Measurements from ENCODE around the gene TEX11. TPM values are rescaled to one million over a fixed set of nuclear protein-coding genes. Genes with fewer than 3 reads are reported as not detected.
"Not testable (repeated sequence)": the region's sequence is repeated elsewhere in the genome, so short reads cannot be mapped to it uniquely, and the experiment has no call there.

TEX11 gene
- total RNA-seq, 6 donors from 2014 or later = 0.10 TPM; not detected in 5

- WGBS, 2 donors = 16 to 31% methylated on average over 3 of the region's 3 CpGs
Observed at GRCh38 chrX:70921709-70922352, 13.3 kb upstream of the TEX11 start.

GRCh38 chrX:70916754-70917153 lies 8.2 kb upstream of the TEX11 start:
- no peak for DNase-seq
- Histone ChIP-seq H3K9me3 (no peaks in the 10 kb centered on the region), H3K36me3 (no peaks in the 10 kb centered on the region), H3K27me3 (no peaks in the 10 kb centered on the region), H3K4me1 (no peaks in the 10 kb centered on the region), H3K4me3 (no peak overlapping the region), H3K27ac (no peak overlapping the region)
- WGBS, 2 donors = 87 to 92% methylated on average over 4 of the region's 4 CpGs
- no peak for ATAC-seq (ENCODE audit: low FRiP score in 2 of 2)
- TF ChIP-seq EP300 (IDR thresholded peaks at IDR 0.05) (no peak), POLR2A (IDR thresholded peaks at IDR 0.05) (no peak), POLR2AphosphoS5 (IDR thresholded peaks at IDR 0.05) (no peak)
- TF ChIP-seq, protein P1, sequence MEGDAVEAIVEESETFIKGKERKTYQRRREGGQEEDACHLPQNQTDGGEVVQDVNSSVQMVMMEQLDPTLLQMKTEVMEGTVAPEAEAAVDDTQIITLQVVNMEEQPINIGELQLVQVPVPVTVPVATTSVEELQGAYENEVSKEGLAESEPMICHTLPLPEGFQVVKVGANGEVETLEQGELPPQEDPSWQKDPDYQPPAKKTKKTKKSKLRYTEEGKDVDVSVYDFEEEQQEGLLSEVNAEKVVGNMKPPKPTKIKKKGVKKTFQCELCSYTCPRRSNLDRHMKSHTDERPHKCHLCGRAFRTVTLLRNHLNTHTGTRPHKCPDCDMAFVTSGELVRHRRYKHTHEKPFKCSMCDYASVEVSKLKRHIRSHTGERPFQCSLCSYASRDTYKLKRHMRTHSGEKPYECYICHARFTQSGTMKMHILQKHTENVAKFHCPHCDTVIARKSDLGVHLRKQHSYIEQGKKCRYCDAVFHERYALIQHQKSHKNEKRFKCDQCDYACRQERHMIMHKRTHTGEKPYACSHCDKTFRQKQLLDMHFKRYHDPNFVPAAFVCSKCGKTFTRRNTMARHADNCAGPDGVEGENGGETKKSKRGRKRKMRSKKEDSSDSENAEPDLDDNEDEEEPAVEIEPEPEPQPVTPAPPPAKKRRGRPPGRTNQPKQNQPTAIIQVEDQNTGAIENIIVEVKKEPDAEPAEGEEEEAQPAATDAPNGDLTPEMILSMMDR (IDR thresholded peaks at IDR 0.05) = no peak

More at GRCh38 chrX:70921709-70922352, 13.3 kb upstream of the TEX11 start:
- Histone ChIP-seq H3K4me3 (no peak overlapping the region), H3K9me3 (no peaks in the 10 kb centered on the region), H3K27ac (no peak overlapping the region), H3K27me3 (no peaks in the 10 kb centered on the region), H3K4me1 (no peaks in the 10 kb centered on the region), H3K36me3 (no peaks in the 10 kb centered on the region)
- DNase-seq (no peak), ATAC-seq (ENCODE audit: low FRiP score in 2 of 2) (no peak)
- TF ChIP-seq EP300 (IDR thresholded peaks at IDR 0.05) = no peak
- TF ChIP-seq POLR2AphosphoS5 (IDR thresholded peaks at IDR 0.05) = no peak
- no peak for TF ChIP-seq POLR2A (IDR thresholded peaks at IDR 0.05)
- TF ChIP-seq, protein P1 (IDR thresholded peaks at IDR 0.05) = no peak

GRCh38 chrX:70907900-70908299 lies 611 bp downstream of the TEX11 start:
- Histone ChIP-seq H3K4me3 (no peak overlapping the region), H3K9me3 (no peaks in the 10 kb centered on the region), H3K27ac (no peak overlapping the region), H3K4me1 (no peaks in the 10 kb centered on the region), H3K36me3 (no peaks in the 10 kb centered on the region), H3K27me3 (no peaks in the 10 kb centered on the region)
- 89 to 92% methylated on average over 11 of the region's 11 CpGs for WGBS, 2 donors
- DNase-seq = no peak
- TF ChIP-seq, protein P1 (IDR thresholded peaks at IDR 0.05) = no peak
- TF ChIP-seq POLR2AphosphoS5 (IDR thresholded peaks at IDR 0.05) (no peak), POLR2A (IDR thresholded peaks at IDR 0.05) (no peak), EP300 (IDR thresholded peaks at IDR 0.05) (no peak)
- no peak for ATAC-seq (ENCODE audit: low FRiP score in 2 of 2)

- WGBS, 2 donors = 68 to 72% methylated on average over 3 to 7 of the region's 7 CpGs
- H3K4me3 ChIP-seq = no peak overlapping the region
- ATAC-seq (ENCODE audit: low FRiP score in 2 of 2) (no peak), DNase-seq (no peak)
- no peaks in the 10 kb centered on the region for H3K27me3 ChIP-seq
- H3K9me3 ChIP-seq = no peaks in the 10 kb centered on the region
- TF ChIP-seq EP300 (IDR thresholded peaks at IDR 0.05) (no peak), POLR2AphosphoS5 (IDR thresholded peaks at IDR 0.05) (no peak), POLR2A (IDR thresholded peaks at IDR 0.05) (no peak)
- TF ChIP-seq, protein P1 (IDR thresholded peaks at IDR 0.05) = no peak
- no peaks in the 10 kb centered on the region for H3K4me1 ChIP-seq
- H3K27ac ChIP-seq = no peak overlapping the region
- H3K36me3 ChIP-seq = no peaks in the 10 kb centered on the region
Observed at GRCh38 chrX:70901465-70901864, 7.0 kb downstream of the TEX11 start.

- 37% methylated on average over 6 of the region's 6 CpGs; no CpG with 5 or more reads in 1 of the 2 donors for WGBS, 2 donors
- DNase-seq; H3K4me1 ChIP-seq; ATAC-seq (ENCODE audit: low FRiP score in 2 of 2); H3K27ac ChIP-seq; H3K27me3 ChIP-seq; H3K4me3 ChIP-seq; H3K36me3 ChIP-seq; H3K9me3 ChIP-seq: not testable (repeated sequence)
Observed at GRCh38 chrX:70890441-70890840, 18.1 kb downstream of the TEX11 start.
